HT1080 (cell line): ENCODE measurements around the gene FFAR2. TPM values are rescaled to one million over a fixed set of nuclear protein-coding genes. Genes with fewer than 3 reads are reported as not detected.
"Not testable (repeated sequence)": the region's sequence is repeated elsewhere in the genome, so short reads cannot be mapped to it uniquely, and the experiment has no call there.

Source experiments
- DNase-seq: peaks from one replicate; pipeline ENCODE4 v3.0.0-alpha.2; 2015; ENCODE audit warnings: low read depth
- polyA plus RNA-seq, 2 experiments: library from polyadenylated mRNA; depleted of rRNA; stranded (reverse); fragments of >200 nt; gene quantifications; 2 replicates each; pipeline ENCODE4 v1.2.3, GENCODE V29; 2015
- total RNA-seq: library from RNA; depleted of rRNA; stranded (reverse); fragments of >200 nt; shearing (Covaris generic); gene quantifications from 2 replicates; pipeline ENCODE4 v1.2.3, GENCODE V29; 2014; rRNA removed

FFAR2 gene
- not detected in 2 replicates for total RNA-seq
- polyA plus RNA-seq (2015; cell fraction: cytosol; rRNA removed): not detected in 2 replicates
- polyA plus RNA-seq (2015; cell fraction: nucleus; rRNA removed): not detected in 2 replicates

- no peak for DNase-seq
These were observed at the start of gene FFAR2 for GRCh38 chr19:35447606-35448469. FFAR2 (plus strand) TSS chr19:35448257; CDS start chr19:35449715, 1,458 bp downstream.

- DNase-seq: no peak
These were observed 49.5 kb upstream of the FFAR2 start for GRCh38 chr19:35398570-35398969.

GRCh38 chr19:35399231-35399630, 48.8 kb upstream of the FFAR2 start:
- no peak for DNase-seq

- no peak for DNase-seq
These were observed 47.9 kb upstream of the FFAR2 start for GRCh38 chr19:35399948-35400772.

- DNase-seq: no peak
These were observed 47.3 kb upstream of the FFAR2 start for GRCh38 chr19:35400773-35401100.

GRCh38 chr19:35401416-35401815, 46.6 kb upstream of the FFAR2 start:
- DNase-seq: not testable (repeated sequence)

GRCh38 chr19:35403116-35403760, 44.8 kb upstream of the FFAR2 start:
- DNase-seq: no peak

GRCh38 chr19:35404879-35405622, 43.0 kb upstream of the FFAR2 start:
- DNase-seq: peak; percentile 96

GRCh38 chr19:35407619-35408018, 40.4 kb upstream of the FFAR2 start:
- DNase-seq: no peak

GRCh38 chr19:35408284-35409171, 39.5 kb upstream of the FFAR2 start:
- no peak for DNase-seq

- DNase-seq: no peak
These were observed 38.9 kb upstream of the FFAR2 start for GRCh38 chr19:35409191-35409590.

- no peak for DNase-seq
These were observed 37.6 kb upstream of the FFAR2 start for GRCh38 chr19:35410487-35410886.

- no peak for DNase-seq
These were observed 33.6 kb upstream of the FFAR2 start for GRCh38 chr19:35414442-35414841.

GRCh38 chr19:35416331-35416730, 31.7 kb upstream of the FFAR2 start:
- no peak for DNase-seq

GRCh38 chr19:35417278-35417677, 30.8 kb upstream of the FFAR2 start:
- DNase-seq: no peak

- no peak for DNase-seq
These were observed 30.1 kb upstream of the FFAR2 start for GRCh38 chr19:35417713-35418534.

GRCh38 chr19:35419046-35419445, 29.0 kb upstream of the FFAR2 start:
- no peak for DNase-seq

- DNase-seq: no peak
These were observed 28.3 kb upstream of the FFAR2 start for GRCh38 chr19:35419805-35420204.

GRCh38 chr19:35421362-35421761, 26.7 kb upstream of the FFAR2 start:
- DNase-seq: no peak
